Choroid plexus epithelial cell (primary cell): Measurements from ENCODE around the gene RGS4.

Experiments used
- DNase-seq: peaks from one replicate; pipeline ENCODE4 v3.0.0-alpha.2; 2010; ENCODE audit warnings: low read depth
- H3K4me3 ChIP-seq: 2 replicates; pipeline ENCODE4 v1.5.1; 2011; ENCODE audit warnings: low read depth, mild to moderate bottlenecking, control low read depth, low read length, moderate library complexity
- CTCF ChIP-seq: conservative IDR thresholded peaks from 2 replicates; pipeline ENCODE4 v1.5.1; 2011; ENCODE audit warnings: low read depth, mild to moderate bottlenecking, control low read depth, inconsistent platforms, low read length, moderate library complexity

Gene RGS4

GRCh38 chr1:163074004-163074403 is 4.8 kb downstream of the RGS4 start:
- DNase-seq: peak; percentile 13
- TF ChIP-seq CTCF: no peak
- H3K4me3 ChIP-seq: no peak overlapping the region

GRCh38 chr1:163074716-163075284 is 5.6 kb downstream of the RGS4 start:
- DNase-seq: peak; percentile 41
- TF ChIP-seq CTCF: no peak
- H3K4me3 ChIP-seq: no peak overlapping the region

- TF ChIP-seq CTCF: no peak
- no peak for DNase-seq
- no peak overlapping the region for H3K4me3 ChIP-seq
These were observed 6.9 kb downstream of the RGS4 start for GRCh38 chr1:163076044-163076443.

GRCh38 chr1:163076446-163076845 is 7.3 kb downstream of the RGS4 start:
- no peak overlapping the region for H3K4me3 ChIP-seq
- peak; percentile 54 for DNase-seq
- no peak for TF ChIP-seq CTCF

GRCh38 chr1:163076981-163077761 is 8.0 kb downstream of the RGS4 start:
- peak; percentile 52 for DNase-seq

GRCh38 chr1:163082971-163083370 is 13.8 kb downstream of the RGS4 start:
- DNase-seq: peak; percentile 8
- TF ChIP-seq CTCF: no peak
- no peak overlapping the region for H3K4me3 ChIP-seq

More at GRCh38 chr1:163076981-163077761, 8.0 kb downstream of the RGS4 start:
- H3K4me3 ChIP-seq: no peak overlapping the region
- TF ChIP-seq CTCF: no peak

GRCh38 chr1:163083690-163084089 is 14.5 kb downstream of the RGS4 start:
- no peak for TF ChIP-seq CTCF
- no peak overlapping the region for H3K4me3 ChIP-seq
- peak; percentile 69 for DNase-seq
